ENCODE results near the gene STARD3NL. TPM values are rescaled to one million over a fixed set of nuclear protein-coding genes. Genes with fewer than 3 reads are reported as not detected.
"Not testable (repeated sequence)": the region's sequence is repeated elsewhere in the genome, so short reads cannot be mapped to it uniquely, and the experiment has no call there.

Gene STARD3NL
- polyA plus RNA-seq, 1 donor (not counting 4 experiments of a cell fraction or from before 2014, with no cell fraction given), result 45.1 TPM

DNA sequence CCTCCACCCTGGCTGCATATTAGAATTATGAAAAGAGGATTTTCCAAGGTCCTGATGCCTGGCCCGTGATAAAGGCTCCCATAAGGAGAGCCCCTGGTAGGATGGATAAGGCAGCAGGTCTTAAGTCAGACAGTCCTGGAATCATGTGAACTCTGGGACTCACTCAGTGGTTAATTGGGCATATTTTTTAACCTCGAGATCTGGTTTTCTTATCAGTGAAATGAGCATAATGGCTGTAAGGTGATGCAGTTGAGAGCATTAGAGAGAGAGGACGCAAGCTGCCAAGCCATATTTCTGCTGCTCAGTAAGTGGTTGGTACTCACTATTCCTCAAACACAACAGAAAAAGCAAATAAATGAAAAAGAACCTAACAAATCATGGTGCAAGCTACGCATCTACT, 57.6 kb downstream of the STARD3NL start:
- dilution Hi-C loops (cut with MboI; ENCODE audit: extremely low pct_ligation_motif_present, low sequenced_read_pairs), result no loop called here
- H3K9ac ChIP-seq (ENCODE audit: control insufficient read depth, extremely low read depth, insufficient read depth, low read length), result no peak overlapping the region

DNA sequence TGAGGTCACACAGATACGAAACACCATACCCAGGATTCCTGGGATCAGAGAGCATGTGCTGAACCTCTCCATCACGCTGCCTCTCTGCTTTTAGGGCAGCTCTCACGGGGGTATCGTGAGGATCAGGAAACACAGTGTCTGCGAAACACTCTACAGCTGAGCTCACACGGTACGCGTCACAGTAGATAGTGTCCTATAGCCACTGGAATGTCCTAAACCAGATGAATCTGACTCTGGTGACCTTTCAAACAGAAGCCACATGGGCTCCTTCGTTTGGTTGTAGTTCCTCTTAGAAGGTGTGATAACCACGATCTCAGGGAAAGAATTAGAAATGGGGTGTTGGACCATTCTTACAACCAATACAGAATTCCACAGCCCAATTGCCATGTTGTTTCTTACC, 61.1 kb downstream of the STARD3NL start:
- H3K4me1 ChIP-seq (ENCODE audit: control insufficient read depth, extremely low read depth, insufficient read depth, low read length); H3K27me3 ChIP-seq (ENCODE audit: control insufficient read depth, extremely low read depth, insufficient read depth, low read length); H3K4me3 ChIP-seq (ENCODE audit: control insufficient read depth in 2 of 3, extremely low read depth in 1 of 3, insufficient read depth in 2 of 3, low read depth in 1 of 3, low read length in 3 of 3); H4K20me1 ChIP-seq (ENCODE audit: control insufficient read depth, extremely low read depth, insufficient read depth, low read length); H3K27ac ChIP-seq (ENCODE audit: control insufficient read depth, insufficient read depth, low read length); H3K9me3 ChIP-seq (ENCODE audit: control insufficient read depth, low read depth, low read length); H3K79me2 ChIP-seq (ENCODE audit: control insufficient read depth, insufficient read depth, low read length); FAIRE-seq; DNase-seq (ENCODE audit: low read depth, low spot score); dilution Hi-C loops (cut with MboI; ENCODE audit: extremely low pct_ligation_motif_present, low sequenced_read_pairs); H3K36me3 ChIP-seq (ENCODE audit: control insufficient read depth in 2 of 2, extremely low read depth in 1 of 2, insufficient read depth in 2 of 2, low read length in 2 of 2); H3K4me2 ChIP-seq (ENCODE audit: control insufficient read depth, extremely low read depth, insufficient read depth, low read depth, low read length); H3K9ac ChIP-seq (ENCODE audit: control insufficient read depth, extremely low read depth, insufficient read depth, low read length); H2AFZ ChIP-seq (ENCODE audit: control insufficient read depth, low read length); H3K9me1 ChIP-seq (ENCODE audit: control insufficient read depth, extremely low read depth, insufficient read depth, low read length): not testable (repeated sequence)

More for the DNA sequence above, 57.6 kb downstream of the STARD3NL start:
- no peaks in the 10 kb centered on the region for H3K9me3 ChIP-seq (ENCODE audit: control insufficient read depth, low read depth, low read length)
- H3K79me2 ChIP-seq (ENCODE audit: control insufficient read depth, insufficient read depth, low read length), result no peaks in the 10 kb centered on the region
- no peak overlapping the region for H3K4me2 ChIP-seq (ENCODE audit: control insufficient read depth, extremely low read depth, insufficient read depth, low read depth, low read length)
- no peak overlapping the region for H3K27ac ChIP-seq (ENCODE audit: control insufficient read depth, insufficient read depth, low read length)
- H3K4me3 ChIP-seq (ENCODE audit: control insufficient read depth in 2 of 3, extremely low read depth in 1 of 3, insufficient read depth in 2 of 3, low read depth in 1 of 3, low read length in 3 of 3), result no peak overlapping the region
- FAIRE-seq (no peak), DNase-seq (ENCODE audit: low read depth, low spot score) (no peak)
- H4K20me1 ChIP-seq (ENCODE audit: control insufficient read depth, extremely low read depth, insufficient read depth, low read length), result no peaks in the 10 kb centered on the region
- no peaks in the 10 kb centered on the region for H3K4me1 ChIP-seq (ENCODE audit: control insufficient read depth, extremely low read depth, insufficient read depth, low read length)
- no peaks in the 10 kb centered on the region for H3K36me3 ChIP-seq (ENCODE audit: control insufficient read depth in 2 of 2, extremely low read depth in 1 of 2, insufficient read depth in 2 of 2, low read length in 2 of 2)
- no peaks in the 10 kb centered on the region for H3K27me3 ChIP-seq (ENCODE audit: control insufficient read depth, extremely low read depth, insufficient read depth, low read length)
- H3K9me1 ChIP-seq (ENCODE audit: control insufficient read depth, extremely low read depth, insufficient read depth, low read length), result no peaks in the 10 kb centered on the region
- no peak overlapping the region for H2AFZ ChIP-seq (ENCODE audit: control insufficient read depth, low read length)
- TF ChIP-seq, protein P1, sequence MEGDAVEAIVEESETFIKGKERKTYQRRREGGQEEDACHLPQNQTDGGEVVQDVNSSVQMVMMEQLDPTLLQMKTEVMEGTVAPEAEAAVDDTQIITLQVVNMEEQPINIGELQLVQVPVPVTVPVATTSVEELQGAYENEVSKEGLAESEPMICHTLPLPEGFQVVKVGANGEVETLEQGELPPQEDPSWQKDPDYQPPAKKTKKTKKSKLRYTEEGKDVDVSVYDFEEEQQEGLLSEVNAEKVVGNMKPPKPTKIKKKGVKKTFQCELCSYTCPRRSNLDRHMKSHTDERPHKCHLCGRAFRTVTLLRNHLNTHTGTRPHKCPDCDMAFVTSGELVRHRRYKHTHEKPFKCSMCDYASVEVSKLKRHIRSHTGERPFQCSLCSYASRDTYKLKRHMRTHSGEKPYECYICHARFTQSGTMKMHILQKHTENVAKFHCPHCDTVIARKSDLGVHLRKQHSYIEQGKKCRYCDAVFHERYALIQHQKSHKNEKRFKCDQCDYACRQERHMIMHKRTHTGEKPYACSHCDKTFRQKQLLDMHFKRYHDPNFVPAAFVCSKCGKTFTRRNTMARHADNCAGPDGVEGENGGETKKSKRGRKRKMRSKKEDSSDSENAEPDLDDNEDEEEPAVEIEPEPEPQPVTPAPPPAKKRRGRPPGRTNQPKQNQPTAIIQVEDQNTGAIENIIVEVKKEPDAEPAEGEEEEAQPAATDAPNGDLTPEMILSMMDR (optimal IDR thresholded peaks at IDR 0.05 in 1 of 3, IDR thresholded peaks at IDR 0.05 in 1 of 3, conservative IDR thresholded peaks at IDR 0.05 in 1 of 3; ENCODE audit: extremely low read depth in 1 of 3, insufficient read depth in 2 of 3, low read length in 3 of 3), result no peak
- no peak for TF ChIP-seq EZH2 (IDR thresholded peaks at IDR 0.05; ENCODE audit: low read length)

DNA sequence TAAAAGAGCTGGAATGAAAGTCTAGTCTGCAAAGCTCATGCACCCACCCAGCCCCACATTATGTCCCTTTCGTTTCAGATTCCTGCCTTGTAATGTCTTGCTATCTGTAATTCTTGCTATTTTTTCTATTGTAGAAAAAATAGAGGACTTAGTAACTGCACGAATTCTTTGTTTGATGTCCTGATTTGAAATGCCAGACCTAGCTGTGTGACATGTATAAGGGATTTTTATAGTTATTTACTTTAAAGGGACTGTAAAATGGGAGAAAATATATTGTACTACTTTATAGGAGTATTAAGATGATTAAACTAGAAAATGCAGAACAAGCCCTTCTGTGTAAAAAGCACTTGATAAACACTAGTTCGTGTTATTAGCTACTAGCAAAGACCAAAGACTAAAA, 63.0 kb downstream of the STARD3NL start:
- H3K4me3 ChIP-seq (ENCODE audit: control insufficient read depth in 2 of 3, extremely low read depth in 1 of 3, insufficient read depth in 2 of 3, low read depth in 1 of 3, low read length in 3 of 3), result no peak overlapping the region
- no peaks in the 10 kb centered on the region for H3K79me2 ChIP-seq (ENCODE audit: control insufficient read depth, insufficient read depth, low read length)
- H3K9me3 ChIP-seq (ENCODE audit: control insufficient read depth, low read depth, low read length), result no peaks in the 10 kb centered on the region
- FAIRE-seq (no peak), DNase-seq (ENCODE audit: low read depth, low spot score) (no peak)
- dilution Hi-C loops (cut with MboI; ENCODE audit: extremely low pct_ligation_motif_present, low sequenced_read_pairs), result no loop called here
- no peaks in the 10 kb centered on the region for H3K36me3 ChIP-seq (ENCODE audit: control insufficient read depth in 2 of 2, extremely low read depth in 1 of 2, insufficient read depth in 2 of 2, low read length in 2 of 2)
- no peaks in the 10 kb centered on the region for H3K9me1 ChIP-seq (ENCODE audit: control insufficient read depth, extremely low read depth, insufficient read depth, low read length)
- TF ChIP-seq, protein P1 (optimal IDR thresholded peaks at IDR 0.05 in 1 of 3, IDR thresholded peaks at IDR 0.05 in 1 of 3, conservative IDR thresholded peaks at IDR 0.05 in 1 of 3; ENCODE audit: extremely low read depth in 1 of 3, insufficient read depth in 2 of 3, low read length in 3 of 3), result no peak
- no peaks in the 10 kb centered on the region for H3K4me1 ChIP-seq (ENCODE audit: control insufficient read depth, extremely low read depth, insufficient read depth, low read length)
- H3K4me2 ChIP-seq (ENCODE audit: control insufficient read depth, extremely low read depth, insufficient read depth, low read depth, low read length), result no peak overlapping the region
- H4K20me1 ChIP-seq (ENCODE audit: control insufficient read depth, extremely low read depth, insufficient read depth, low read length), result no peaks in the 10 kb centered on the region
- no peaks in the 10 kb centered on the region for H3K27me3 ChIP-seq (ENCODE audit: control insufficient read depth, extremely low read depth, insufficient read depth, low read length)
- no peak overlapping the region for H2AFZ ChIP-seq (ENCODE audit: control insufficient read depth, low read length)
- no peak overlapping the region for H3K9ac ChIP-seq (ENCODE audit: control insufficient read depth, extremely low read depth, insufficient read depth, low read length)
- no peak overlapping the region for H3K27ac ChIP-seq (ENCODE audit: control insufficient read depth, insufficient read depth, low read length)

Data from keratinocyte (primary cell).